ENCODE measurements around the gene FBXO9. TPM values are rescaled to one million over a fixed set of nuclear protein-coding genes. Genes with fewer than 3 reads are reported as not detected.
"Not testable (repeated sequence)": the region's sequence is repeated elsewhere in the genome, so short reads cannot be mapped to it uniquely, and the experiment has no call there.

FBXO9 gene
- total RNA-seq, 1 experiment from 2014 or later: 63.6 TPM

DNA sequence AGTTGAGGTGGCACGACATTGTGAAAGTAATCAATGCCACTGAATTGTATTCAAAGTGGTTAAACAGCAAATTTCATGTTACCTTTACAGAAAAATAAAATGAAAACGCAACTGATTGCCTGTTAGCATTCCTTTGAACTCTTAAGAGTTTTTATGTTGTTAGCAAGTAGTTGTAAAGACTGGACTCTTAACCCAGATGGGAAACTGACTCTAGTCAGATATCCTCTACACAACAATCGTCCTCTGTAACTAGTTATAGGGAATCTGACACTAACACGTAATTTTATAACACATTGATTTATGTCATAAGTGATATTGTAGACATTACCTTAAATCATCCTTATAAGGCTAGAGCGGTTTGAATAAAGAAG, 3.0 kb upstream of the FBXO9 start:
- H3K27ac Mint-ChIP-seq (ENCODE audit: low read depth, unreplicated experiment): peak overlapping the region; percentile 88
- H3K4me3 Mint-ChIP-seq (ENCODE audit: unreplicated experiment): peak overlapping the region; percentile 88
- ChIA-PET CTCF (interaction anchor here (1.4 kb wide), 1 partner anchor 465 kb away, joined by 5 read pairs; no protein-coding TSS in a partner anchor), POLR2A (no interaction called here)
- no peak for DNase-seq (ENCODE audit: unreplicated experiment)
- no peak for TF ChIP-seq CTCF (IDR thresholded peaks at IDR 0.05; ENCODE audit: unreplicated experiment)
- H3K36me3 Mint-ChIP-seq (ENCODE audit: insufficient read depth, unreplicated experiment): peaks cover 4% of the 10 kb centered on the region
- peaks cover 32% of the 10 kb centered on the region for H3K4me1 Mint-ChIP-seq (ENCODE audit: insufficient read depth, unreplicated experiment)
- intact Hi-C loops (cut with micrococcal nuclease): no loop called here
- no TSS peak for BruUV-seq (replicated peaks)
- H3K9me3 Mint-ChIP-seq (ENCODE audit: unreplicated experiment): no peaks in the 10 kb centered on the region
- no peaks in the 10 kb centered on the region for H3K27me3 Mint-ChIP-seq (ENCODE audit: insufficient read depth, unreplicated experiment)

- H3K27ac Mint-ChIP-seq (ENCODE audit: low read depth, unreplicated experiment): peak overlapping the region; percentile 88
- POLR2A ChIA-PET: interaction anchor here (0.7 kb wide), 1 partner anchor 296 kb away, joined by 5 read pairs; no protein-coding TSS in a partner anchor
- intact Hi-C loops (cut with micrococcal nuclease); H3K27me3 Mint-ChIP-seq (ENCODE audit: insufficient read depth, unreplicated experiment); BruUV-seq (replicated peaks); DNase-seq (ENCODE audit: unreplicated experiment); H3K36me3 Mint-ChIP-seq (ENCODE audit: insufficient read depth, unreplicated experiment); H3K9me3 Mint-ChIP-seq (ENCODE audit: unreplicated experiment): not testable (repeated sequence)
- CTCF ChIA-PET: interaction anchor here (0.7 to 1.1 kb wide), 2 partner anchors 107 to 182 kb away, joined by 3 read pairs; no protein-coding TSS in a partner anchor
- H3K4me3 Mint-ChIP-seq (ENCODE audit: unreplicated experiment): peak overlapping the region; percentile 95
- H3K4me1 Mint-ChIP-seq (ENCODE audit: insufficient read depth, unreplicated experiment): peaks cover 28% of the 10 kb centered on the region
Measured at GRCh38 chr6:53064255-53064654, 949 bp upstream of the FBXO9 start.

GRCh38 chr6:53064726-53065265, 408 bp upstream of the FBXO9 start:
- CTCF ChIA-PET: no interaction called here
- peak; percentile 98 for DNase-seq (ENCODE audit: unreplicated experiment)
- Mint-ChIP-seq H3K36me3 (ENCODE audit: insufficient read depth, unreplicated experiment) (peaks cover 14% of the 10 kb centered on the region), H3K27ac (ENCODE audit: low read depth, unreplicated experiment) (peak overlapping the region; percentile 88), H3K27me3 (ENCODE audit: insufficient read depth, unreplicated experiment) (no peaks in the 10 kb centered on the region), H3K9me3 (ENCODE audit: unreplicated experiment) (no peaks in the 10 kb centered on the region), H3K4me3 (ENCODE audit: unreplicated experiment) (peak overlapping the region; percentile 95), H3K4me1 (ENCODE audit: insufficient read depth, unreplicated experiment) (peaks cover 23% of the 10 kb centered on the region)
- intact Hi-C loops (cut with micrococcal nuclease): no loop called here
- no TSS peak for BruUV-seq (replicated peaks)
- no peak for TF ChIP-seq CTCF (IDR thresholded peaks at IDR 0.05; ENCODE audit: unreplicated experiment)
- POLR2A ChIA-PET: interaction anchor here (1.3 to 2.3 kb wide), 5 partner anchors 9 to 730 kb away, joined by 3 to 29 read pairs (median 8); partner anchors contain the start of genes GSTA4 and LRRC1

- TF ChIP-seq CTCF (IDR thresholded peaks at IDR 0.05; ENCODE audit: unreplicated experiment): no peak
- BruUV-seq (replicated peaks): no TSS peak
- ChIA-PET CTCF (interaction anchor here (0.6 to 2.9 kb wide), 10 partner anchors 12 to 553 kb away, joined by 3 to 17 read pairs (median 4); no protein-coding TSS in a partner anchor), POLR2A (interaction anchor here (0.6 to 2.3 kb wide), 14 partner anchors 9 to 729 kb away, joined by 3 to 29 read pairs (median 4); partner anchors contain the start of genes ELOVL5, GSTA4, LRRC1 and TRAM2)
- Mint-ChIP-seq H3K27me3 (ENCODE audit: insufficient read depth, unreplicated experiment) (no peaks in the 10 kb centered on the region), H3K4me3 (ENCODE audit: unreplicated experiment) (peak overlapping the region; percentile 95), H3K27ac (ENCODE audit: low read depth, unreplicated experiment) (peak overlapping the region; percentile 88), H3K9me3 (ENCODE audit: unreplicated experiment) (no peaks in the 10 kb centered on the region), H3K4me1 (ENCODE audit: insufficient read depth, unreplicated experiment) (peaks cover 11% of the 10 kb centered on the region), H3K36me3 (ENCODE audit: insufficient read depth, unreplicated experiment) (peaks cover 14% of the 10 kb centered on the region)
- intact Hi-C loops (cut with micrococcal nuclease): no loop called here
- DNase-seq (ENCODE audit: unreplicated experiment): peak; percentile 35
Measured at GRCh38 chr6:53066077-53066417, 843 bp downstream of the FBXO9 start.

Data from MCF 10A (cell line).